HepG2 (cell line): ENCODE results near the gene TMEM183A. TPM values are rescaled to one million over a fixed set of nuclear protein-coding genes. Genes with fewer than 3 reads are reported as not detected.
A peak's percentile ranks its signal among the peaks of the same experiment; 100 is the strongest.

Source experiments
- ATAC-seq: fragments of 200-7000 bp; cut with Tn5 transposase; 3 replicates; pipeline ENCODE4 v1.9.1; 2020; ENCODE audit warnings: mild to moderate bottlenecking, moderate library complexity
- BruUV-seq: library from RNA; stranded (reverse); fragments of 400-500 nt; replicated peaks from 2 replicates; lab custom pipeline; 2021; lab: Mats Ljungman, UMichigan
- CTCF ChIA-PET: fragments of 300-600 bp; formaldehyde crosslinking; extraction: SDS; loops from one replicate; lab custom pipeline; 2021; ENCODE audit warnings: low total read pairs, inconsistent platforms, low intra/inter-chr PET ratio; lab: Yijun Ruan, JAX
- POLR2A ChIA-PET: fragments of 350-600 bp; sonication (Branson Sonifier 250); formaldehyde crosslinking; loops from one replicate; lab custom pipeline; 2020; ENCODE audit warnings: antibody characterized with exemption, inconsistent platforms; lab: Yijun Ruan, JAX
- DNase-seq: peaks from one replicate; pipeline ENCODE4 v3.0.0-alpha.2; 2015; ENCODE audit warnings: low spot score
- FAIRE-seq: peaks from 3 replicates; lab custom pipeline; 2011; peaks lifted over from hg19 to GRCh38; lab: Jason Lieb, UNC
- H2AFZ ChIP-seq: one replicate; pipeline ENCODE4 v1.6.1; 2011; ENCODE audit warnings: low read length, inconsistent platforms
- H3K27ac ChIP-seq: fragments of 300-600 bp; 3 replicates; pipeline ENCODE4 v1.8.0; 2011; ENCODE audit warnings: mixed run types, mild to moderate bottlenecking, mixed read lengths, low read length, inconsistent platforms; ENCODE audit not compliant: insufficient read depth; ENCODE audit errors: extremely low read length
- H3K27me3 ChIP-seq, 2 experiments: fragments of 200-600 bp in 1 of 2; 2 replicates in 1 of 2; 3 replicates in 1 of 2; pipeline versions ENCODE4 v1.6.0 to v1.8.0; 2011; ENCODE audit warnings: low read length in 2 of 2, mild to moderate bottlenecking in 2 of 2, moderate library complexity in 2 of 2, inconsistent platforms in 1 of 2; ENCODE audit not compliant: insufficient read depth in 2 of 2, control insufficient read depth in 1 of 2
- H3K36me3 ChIP-seq, 2 experiments: fragments of 200-600 bp in 1 of 2; replicated peaks in 1 of 2; 2 replicates in 1 of 2; 3 replicates in 1 of 2; pipeline versions ENCODE4 v1.5.1 to v1.8.0; 2011; ENCODE audit warnings: low read length in 2 of 2, inconsistent platforms in 1 of 2; ENCODE audit not compliant: insufficient read depth in 2 of 2, control insufficient read depth in 1 of 2
- H3K4me1 ChIP-seq: 2 replicates; pipeline ENCODE4 v1.5.1; 2012; ENCODE audit warnings: low read length, inconsistent platforms; ENCODE audit not compliant: insufficient read depth
- H3K4me2 ChIP-seq: 2 replicates; pipeline ENCODE4 v1.6.0; 2011; ENCODE audit warnings: low read depth, low read length, inconsistent platforms
- H3K4me3 ChIP-seq, 3 experiments: fragments of 200-600 bp in 1 of 3; sonication (generic), shearing (Covaris generic) in 1 of 3; replicated peaks in 1 of 3; 2 replicates each; pipeline ENCODE4 v1.5.1; 2011 to 2016; ENCODE audit warnings: low read length in 3 of 3, inconsistent platforms in 2 of 3, low read depth in 2 of 3, mild to moderate bottlenecking in 2 of 3, control low read depth in 1 of 3, mixed read lengths in 1 of 3; ENCODE audit not compliant: insufficient read depth in 1 of 3
- H3K79me2 ChIP-seq: one replicate; pipeline ENCODE4 v1.6.1; 2011; ENCODE audit warnings: low read length, inconsistent platforms; ENCODE audit not compliant: insufficient read depth
- H3K9ac ChIP-seq: 2 replicates; pipeline ENCODE4 v1.6.0; 2011; ENCODE audit warnings: mild to moderate bottlenecking, low read depth, low read length, inconsistent platforms; ENCODE audit not compliant: insufficient read depth
- H3K9me3 ChIP-seq: 2 replicates; pipeline ENCODE4 v1.5.1; 2012; ENCODE audit warnings: mild to moderate bottlenecking, low read length
- H4K20me1 ChIP-seq: 2 replicates; pipeline ENCODE4 v1.6.0; 2011; ENCODE audit warnings: inconsistent platforms, mild to moderate bottlenecking, low read length, moderate library complexity; ENCODE audit not compliant: insufficient read depth
- ARID3A ChIP-seq: IDR thresholded peaks from 2 replicates; pipeline ENCODE4 v1.6.1; 2012; ENCODE audit warnings: low read depth, low read length, improper control_type of control experiment
- BATF2 ChIP-seq: sonication (generic); formaldehyde crosslinking; IDR thresholded peaks from 2 replicates; pipeline ENCODE4 v1.8.0; 2022; ENCODE audit warnings: mild to moderate bottlenecking, missing genetic modification reagents, moderate library complexity
- HNF4G ChIP-seq, 2 experiments: sonication (generic) in 1 of 2; formaldehyde crosslinking in 1 of 2; IDR thresholded peaks; 2 replicates each; pipeline versions ENCODE4 v1.4.0 to v1.6.1; 2011 to 2020; ENCODE audit warnings: borderline replicate concordance in 2 of 2, low read depth in 2 of 2, mild to moderate bottlenecking in 2 of 2, low read length in 1 of 2, missing genetic modification reagents in 1 of 2, moderate library complexity in 1 of 2
- KDM2A ChIP-seq: sonication (generic); formaldehyde crosslinking; IDR thresholded peaks from 2 replicates; pipeline ENCODE4 v1.4.0; 2020; ENCODE audit warnings: low read depth, missing genetic modification reagents, borderline replicate concordance
- KLF12 ChIP-seq: sonication (generic); formaldehyde crosslinking; IDR thresholded peaks from 2 replicates; pipeline ENCODE4 v1.4.0; 2020; ENCODE audit warnings: missing genetic modification reagents, borderline replicate concordance
- MIXL1 ChIP-seq: IDR thresholded peaks from 2 replicates; pipeline ENCODE4 v1.6.1; 2016
- MLLT10 ChIP-seq: sonication (generic); formaldehyde crosslinking; IDR thresholded peaks from 2 replicates; pipeline ENCODE4 v1.4.0; 2020; ENCODE audit warnings: missing genetic modification reagents
- MXD1 ChIP-seq: sonication (generic); formaldehyde crosslinking; IDR thresholded peaks from 2 replicates; pipeline ENCODE4 v1.4.0; 2020; ENCODE audit warnings: mild to moderate bottlenecking, missing genetic modification reagents
- NFE2 ChIP-seq: sonication (generic); formaldehyde crosslinking; IDR thresholded peaks from 2 replicates; pipeline ENCODE4 v1.4.0; 2020; ENCODE audit warnings: missing genetic modification reagents
- SIX4 ChIP-seq: sonication (generic); formaldehyde crosslinking; IDR thresholded peaks from 2 replicates; pipeline ENCODE4 v1.4.0; 2020; ENCODE audit warnings: missing genetic modification reagents
- TEAD3 ChIP-seq: optimal IDR thresholded peaks from 2 replicates; pipeline ENCODE3; 2016; ENCODE audit warnings: borderline replicate concordance
- ZNF232 ChIP-seq: sonication (generic); formaldehyde crosslinking; IDR thresholded peaks from 2 replicates; pipeline ENCODE4 v1.4.0; 2020; ENCODE audit warnings: missing genetic modification reagents, borderline replicate concordance
- ZNF275 ChIP-seq: sonication (generic); formaldehyde crosslinking; IDR thresholded peaks from 2 replicates; pipeline ENCODE4 v1.8.0; 2022; ENCODE audit warnings: missing genetic modification reagents, mild to moderate bottlenecking, inconsistent platforms, borderline replicate concordance
- ZNF326 ChIP-seq: sonication (generic); formaldehyde crosslinking; IDR thresholded peaks from 2 replicates; pipeline ENCODE4 v1.4.0; 2020; ENCODE audit warnings: missing genetic modification reagents, borderline replicate concordance
- ZNF432 ChIP-seq: sonication (generic); formaldehyde crosslinking; IDR thresholded peaks from 2 replicates; pipeline ENCODE4 v1.5.0; 2020; ENCODE audit warnings: missing genetic modification reagents, mild to moderate bottlenecking, borderline replicate concordance
- ZNF652 ChIP-seq: IDR thresholded peaks from 2 replicates; pipeline ENCODE4 v1.6.1; 2016; ENCODE audit warnings: low read depth, borderline replicate concordance
- ZNF720 ChIP-seq: sonication (generic); formaldehyde crosslinking; IDR thresholded peaks from 2 replicates; pipeline ENCODE4 v1.4.0; 2020; ENCODE audit warnings: missing genetic modification reagents
- ZNF746 ChIP-seq: sonication (generic); formaldehyde crosslinking; IDR thresholded peaks from 2 replicates; pipeline ENCODE4 v1.8.0; 2022; ENCODE audit warnings: mild to moderate bottlenecking, missing genetic modification reagents
- ZNF770 ChIP-seq: sonication (generic); formaldehyde crosslinking; IDR thresholded peaks from 2 replicates; pipeline ENCODE4 v1.5.0; 2020; ENCODE audit warnings: mild to moderate bottlenecking, missing genetic modification reagents
- ZNF792 ChIP-seq: IDR thresholded peaks from 2 replicates; pipeline ENCODE4 v1.6.1; 2016
- WGBS: methylation state at CpG from one replicate; pipeline ENCODE4 v1.1.6; 2017; ENCODE audit warnings: low lambda C conversion rate; 5-methylcytosine and 5-hydroxymethylcytosine counted together
- in situ Hi-C: cut with HindIII; loops from 2 replicates; pipeline ENCODE4 v1.10.0; 2017; ENCODE audit warnings: low pct_unique_long_range_greater_than_20kb; ENCODE audit not compliant: extremely low pct_ligation_motif_present
- intact Hi-C: fragments of 100-400 bp; cut with micrococcal nuclease; formaldehyde crosslinking; loops from one replicate; pipeline ENCODE4 v1.10.0; 2022; ENCODE audit not compliant: unreplicated experiment
- polyA plus RNA-seq, 8 experiments: library from polyadenylated mRNA; depleted of rRNA in 3 of 8; stranded (reverse) in 7 of 8; unstranded in 1 of 8; fragments of >200 nt; fragmentation: Illumina TruSeq in 4 of 8; extraction: Trizol in 4 of 8; gene quantifications; 2 replicates each; pipeline versions ENCODE4 v1.2.1 to v1.2.3, GENCODE V29; 2011 to 2016; ENCODE audit warnings: low read depth in 4 of 8, missing spikeins in 1 of 8, mixed read lengths in 1 of 8; ENCODE audit not compliant: insufficient read depth in 1 of 8
- total RNA-seq, 5 experiments: library from RNA; depleted of rRNA; stranded (reverse); fragments of >200 nt; fragmentation: Illumina TruSeq; extraction: Trizol; gene quantifications; 2 replicates each; pipeline ENCODE4 v1.2.3, GENCODE V29; 2016; ENCODE audit warnings: low read depth in 1 of 5

The TMEM183A gene
- total and polyA plus RNA-seq, 2 of the 13 experiments (the other 11 are each of a cell fraction or from before 2014, with no cell fraction given): 59.7 to 82.0 TPM

GRCh38 chr1:202959276-202959620 lies 47.9 kb upstream of the TMEM183A start:
- in situ Hi-C loops (no loop called here), intact Hi-C loops (loop anchor here (10.0 kb wide), 1 partner anchor 74 kb away; the partner anchor contains the start of gene RABIF)
- Histone ChIP-seq H3K4me2 (peak overlapping the region; percentile 99; the same call in 1 of the 2 replicates), H2AFZ (no peak overlapping the region), H3K4me1 (peaks cover 47% of the 10 kb centered on the region), H3K27ac (peak overlapping the region; percentile 52), H3K9me3 (no peaks in the 10 kb centered on the region), H3K4me3 (no peak overlapping the region), H3K9ac (no peak overlapping the region), H4K20me1 (peaks cover 7% of the 10 kb centered on the region; the same call in 1 of the 2 replicates), H3K27me3 (no peaks in the 10 kb centered on the region; a peak in 1 of 5 replicates), H3K79me2 (peaks cover 36% of the 10 kb centered on the region), H3K36me3 (peaks cover 0 to 5% of the 10 kb centered on the region in 2 experiments; a peak in 2 of 5 replicates)
- 22% methylated on average over 1 of the region's 1 CpG for WGBS
- POLR2A ChIA-PET: interaction anchor here (0.6 to 1.0 kb wide), 3 partner anchors 13 to 98 kb away, joined by 4 to 6 read pairs (median 4); partner anchors contain the start of gene KLHL12
- CTCF ChIA-PET: no interaction called here
- BruUV-seq: no TSS peak
- FAIRE-seq: no peak
- DNase-seq: peak; percentile 74
- peak; percentile 15 for ATAC-seq
- TF ChIP-seq BATF2 (CRISPR knock-in tag): no peak
- TF ChIP-seq ZNF746: no peak
- TF ChIP-seq MLLT10: no peak
- TF ChIP-seq MXD1 (CRISPR knock-in tag): no peak
- TF ChIP-seq ZNF326: no peak
- no peak for TF ChIP-seq ZNF432 (CRISPR knock-in tag)
- no peak for TF ChIP-seq ZNF792 (CRISPR knock-in tag)
- TF ChIP-seq ZNF232 (CRISPR knock-in tag): no peak
- peak; percentile 86 for TF ChIP-seq SIX4 (CRISPR knock-in tag)
- TF ChIP-seq ZNF652: peak; percentile 63; the same call in 1 of the 2 replicates
- TF ChIP-seq ARID3A: 0 out of 2 replicates have a peak, but pooled peaks have one; percentile 26
- TF ChIP-seq TEAD3 (CRISPR knock-in tag): peak; percentile 76
- TF ChIP-seq ZNF720 (CRISPR knock-in tag): no peak
- TF ChIP-seq KLF12: no peak
- no peak for TF ChIP-seq ZNF770 (CRISPR knock-in tag)
- no peak for TF ChIP-seq HNF4G (IDR thresholded peaks at IDR 0.05; ENCODE audit: borderline replicate concordance, low read depth, low read length)
- TF ChIP-seq HNF4G (CRISPR knock-in tag; IDR thresholded peaks at IDR 0.05; ENCODE audit: borderline replicate concordance, low read depth): no peak
- no peak for TF ChIP-seq NFE2 (CRISPR knock-in tag)
- TF ChIP-seq KDM2A: no peak
- no peak for TF ChIP-seq ZNF275 (CRISPR knock-in tag)
- 0 out of 2 replicates have a peak, but pooled peaks have one; percentile 1 for TF ChIP-seq MIXL1 (CRISPR knock-in tag)
